Loucy (cell line): ENCODE measurements around the gene SLC6A18.

ENCODE experiments used
- CTCF ChIP-seq: fragments of 200-600 bp; sonication (generic); conservative IDR thresholded peaks from 2 replicates; pipeline ENCODE4 v1.5.1; 2014; ENCODE audit warnings: mild to moderate bottlenecking, antibody characterized with exemption, low read length
- EZH2phosphoT487 ChIP-seq: fragments of 200-600 bp; IDR thresholded peaks from 2 replicates; pipeline ENCODE4 v1.6.1; 2018; ENCODE audit warnings: antibody characterized with exemption, mild to moderate bottlenecking, moderate library complexity, borderline replicate concordance

GRCh38 chr5:1179383-1179715, 45.8 kb upstream of the SLC6A18 start:
- TF ChIP-seq CTCF (no peak), EZH2phosphoT487 (no peak)
